GM12878 (cell line): ENCODE measurements around the gene KIR2DL4.
"Not testable (repeated sequence)": the region's sequence is repeated elsewhere in the genome, so short reads cannot be mapped to it uniquely, and the experiment has no call there.

Experiments
- EZH2 ChIP-seq: IDR thresholded peaks from 2 replicates; pipeline ENCODE4 v1.6.1; 2012; ENCODE audit warnings: low read depth, mild to moderate bottlenecking, control low read depth, inconsistent platforms, low read length, borderline replicate concordance; ENCODE audit not compliant: control insufficient read depth
- HCFC1 ChIP-seq: fragments of 150-350 bp; IDR thresholded peaks from 2 replicates; pipeline ENCODE4 v1.6.1; 2014; ENCODE audit warnings: low read length
- HDAC6 ChIP-seq: fragments of 200-600 bp; sonication (generic); IDR thresholded peaks from one replicate; pipeline ENCODE4 v1.8.0; 2017; ENCODE audit warnings: antibody characterized with exemption; ENCODE audit not compliant: unreplicated experiment
- KDM1A ChIP-seq: fragments of 200-600 bp; sonication (generic); IDR thresholded peaks from 2 replicates; pipeline ENCODE4 v1.6.1; 2016; ENCODE audit warnings: borderline replicate concordance
- PKNOX1 ChIP-seq: fragments of 450-650 bp; IDR thresholded peaks from 2 replicates; pipeline ENCODE4 v1.6.1; 2016; ENCODE audit warnings: mild to moderate bottlenecking
- POLR2AphosphoS5 ChIP-seq: IDR thresholded peaks from 2 replicates; pipeline ENCODE4 v1.6.1; 2011; ENCODE audit warnings: mild to moderate bottlenecking, low read length, inconsistent platforms
- RAD21 ChIP-seq: IDR thresholded peaks from 2 replicates; pipeline ENCODE4 v1.6.1; 2011; ENCODE audit warnings: mild to moderate bottlenecking, low read depth, low read length, moderate library complexity; ENCODE audit not compliant: insufficient read depth
- SIN3A ChIP-seq: IDR thresholded peaks from 2 replicates; pipeline ENCODE4 v1.6.1; 2012; ENCODE audit warnings: low read depth, low read length, improper control_type of control experiment
- TBL1XR1 ChIP-seq: IDR thresholded peaks from 2 replicates; pipeline ENCODE4 v1.6.1; 2012; ENCODE audit warnings: low read depth, low read length, improper control_type of control experiment
- ZNF274 ChIP-seq: IDR thresholded peaks from one replicate; pipeline ENCODE4 v1.8.0; 2011; ENCODE audit not compliant: insufficient read length, insufficient read depth
- TF ChIP-seq, protein P1 (sequence below), 3 experiments: IDR thresholded peaks in 2 of 3; conservative IDR thresholded peaks in 1 of 3; 2 replicates each; pipeline ENCODE4 v1.5.1; 2011; ENCODE audit warnings: low read depth in 3 of 3, low read length in 3 of 3, mild to moderate bottlenecking in 3 of 3, control low read depth in 2 of 3, moderate library complexity in 2 of 3, inconsistent platforms in 1 of 3, mixed read lengths in 1 of 3; ENCODE audit not compliant: control insufficient read depth in 2 of 3, insufficient read depth in 1 of 3; ENCODE audit errors: extremely low read depth in 1 of 3
- TF ChIP-seq, protein P2 (sequence below): IDR thresholded peaks from 2 replicates; pipeline ENCODE4 v1.6.1; 2012; ENCODE audit warnings: low read depth, low read length, improper control_type of control experiment

DNA sequence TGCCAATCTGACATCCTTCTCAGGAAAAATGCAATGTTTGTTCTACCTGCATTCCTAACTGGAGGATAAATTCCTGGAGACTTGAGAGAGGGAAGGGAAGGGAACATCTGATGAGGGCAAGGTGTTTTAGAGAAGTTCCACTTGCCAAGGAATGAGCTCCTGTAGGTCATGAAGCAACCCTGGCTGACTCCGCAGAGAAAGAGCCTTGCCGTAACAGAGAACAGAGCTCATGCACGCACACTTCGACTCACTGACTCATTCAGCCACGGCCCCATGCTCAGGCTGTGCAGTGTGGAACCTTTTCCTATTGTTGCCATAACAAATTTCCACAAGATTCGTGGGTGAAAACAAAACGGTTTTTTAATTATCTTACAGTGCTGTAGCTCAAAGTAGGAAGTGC is 24.5 kb upstream of the KIR2DL4 start:
- not testable (repeated sequence) for TF ChIP-seq EZH2, SIN3A, POLR2AphosphoS5, KDM1A, TBL1XR1, RAD21, HDAC6, ZNF274, PKNOX1, HCFC1
- TF ChIP-seq, protein P1, sequence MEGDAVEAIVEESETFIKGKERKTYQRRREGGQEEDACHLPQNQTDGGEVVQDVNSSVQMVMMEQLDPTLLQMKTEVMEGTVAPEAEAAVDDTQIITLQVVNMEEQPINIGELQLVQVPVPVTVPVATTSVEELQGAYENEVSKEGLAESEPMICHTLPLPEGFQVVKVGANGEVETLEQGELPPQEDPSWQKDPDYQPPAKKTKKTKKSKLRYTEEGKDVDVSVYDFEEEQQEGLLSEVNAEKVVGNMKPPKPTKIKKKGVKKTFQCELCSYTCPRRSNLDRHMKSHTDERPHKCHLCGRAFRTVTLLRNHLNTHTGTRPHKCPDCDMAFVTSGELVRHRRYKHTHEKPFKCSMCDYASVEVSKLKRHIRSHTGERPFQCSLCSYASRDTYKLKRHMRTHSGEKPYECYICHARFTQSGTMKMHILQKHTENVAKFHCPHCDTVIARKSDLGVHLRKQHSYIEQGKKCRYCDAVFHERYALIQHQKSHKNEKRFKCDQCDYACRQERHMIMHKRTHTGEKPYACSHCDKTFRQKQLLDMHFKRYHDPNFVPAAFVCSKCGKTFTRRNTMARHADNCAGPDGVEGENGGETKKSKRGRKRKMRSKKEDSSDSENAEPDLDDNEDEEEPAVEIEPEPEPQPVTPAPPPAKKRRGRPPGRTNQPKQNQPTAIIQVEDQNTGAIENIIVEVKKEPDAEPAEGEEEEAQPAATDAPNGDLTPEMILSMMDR (IDR thresholded peaks at IDR 0.05 in 2 of 3, conservative IDR thresholded peaks at IDR 0.05 in 1 of 3; ENCODE audit: control insufficient read depth in 2 of 3, extremely low read depth in 1 of 3, insufficient read depth in 1 of 3, low read depth in 3 of 3, low read length in 3 of 3): not testable (repeated sequence)
- TF ChIP-seq, protein P2, sequence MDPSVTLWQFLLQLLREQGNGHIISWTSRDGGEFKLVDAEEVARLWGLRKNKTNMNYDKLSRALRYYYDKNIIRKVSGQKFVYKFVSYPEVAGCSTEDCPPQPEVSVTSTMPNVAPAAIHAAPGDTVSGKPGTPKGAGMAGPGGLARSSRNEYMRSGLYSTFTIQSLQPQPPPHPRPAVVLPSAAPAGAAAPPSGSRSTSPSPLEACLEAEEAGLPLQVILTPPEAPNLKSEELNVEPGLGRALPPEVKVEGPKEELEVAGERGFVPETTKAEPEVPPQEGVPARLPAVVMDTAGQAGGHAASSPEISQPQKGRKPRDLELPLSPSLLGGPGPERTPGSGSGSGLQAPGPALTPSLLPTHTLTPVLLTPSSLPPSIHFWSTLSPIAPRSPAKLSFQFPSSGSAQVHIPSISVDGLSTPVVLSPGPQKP: not testable (repeated sequence)
